ENCODE data around the gene EPS8L2. TPM values are rescaled to one million over a fixed set of nuclear protein-coding genes. Genes with fewer than 3 reads are reported as not detected.
"Not testable (repeated sequence)": the region's sequence is repeated elsewhere in the genome, so short reads cannot be mapped to it uniquely, and the experiment has no call there.

EPS8L2 gene
- total RNA-seq, 1 experiment from 2014 or later = 3.7 TPM

DNA sequence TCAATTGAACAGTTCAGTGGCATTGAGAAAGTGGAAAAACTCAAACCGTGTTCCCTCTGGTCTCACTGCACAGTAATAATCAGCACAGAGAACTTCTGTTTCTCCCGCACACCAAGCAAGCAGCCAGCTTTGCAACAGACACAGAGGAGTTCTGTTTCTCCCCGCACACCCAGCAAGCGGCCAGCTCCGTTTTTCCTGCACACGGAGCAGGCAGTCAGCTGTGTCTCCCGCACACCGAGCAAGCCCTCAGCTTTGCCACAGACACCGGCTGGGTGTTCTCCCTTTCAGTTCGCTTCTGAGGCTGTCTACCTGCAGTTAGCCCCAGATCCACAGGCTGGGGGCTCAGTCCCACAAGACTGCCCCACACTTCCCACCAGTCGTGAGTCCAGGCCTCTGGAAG lies 31.3 kb downstream of the EPS8L2 start:
- no peaks in the 10 kb centered on the region for H3K27me3 ChIP-seq (ENCODE audit: control insufficient read depth, insufficient read depth, low read length)
- DNase-seq = no peak
- H3K4me3 ChIP-seq (ENCODE audit: insufficient read depth, low read depth, low read length) = no peak overlapping the region
- H3K36me3 ChIP-seq (replicated peaks; ENCODE audit: control insufficient read depth, insufficient read depth, low read length) = no peaks in the 10 kb centered on the region

DNA sequence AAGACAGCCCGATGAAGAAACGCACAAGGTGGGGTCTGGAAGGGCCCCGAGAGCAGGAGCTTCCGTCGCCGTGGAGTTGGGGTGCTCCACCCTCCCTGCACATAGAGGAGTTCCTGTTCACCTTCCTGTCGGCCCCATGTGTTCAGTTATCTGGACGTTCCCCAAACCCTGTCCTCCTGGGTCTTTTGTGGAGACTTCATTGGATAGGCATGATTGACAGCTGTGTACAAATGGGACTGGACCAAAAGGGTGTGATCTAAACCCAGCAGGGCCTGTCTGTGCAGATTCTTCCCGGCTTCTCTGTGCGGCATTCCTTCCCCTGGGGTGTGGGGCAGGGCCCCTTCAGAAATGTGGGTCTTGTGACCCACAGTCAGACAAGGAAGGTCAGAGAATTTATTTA lies 31.9 kb downstream of the EPS8L2 start:
- DNase-seq; H3K27me3 ChIP-seq (ENCODE audit: control insufficient read depth, insufficient read depth, low read length); H3K36me3 ChIP-seq (replicated peaks; ENCODE audit: control insufficient read depth, insufficient read depth, low read length); H3K4me3 ChIP-seq (ENCODE audit: insufficient read depth, low read depth, low read length): not testable (repeated sequence)

DNA sequence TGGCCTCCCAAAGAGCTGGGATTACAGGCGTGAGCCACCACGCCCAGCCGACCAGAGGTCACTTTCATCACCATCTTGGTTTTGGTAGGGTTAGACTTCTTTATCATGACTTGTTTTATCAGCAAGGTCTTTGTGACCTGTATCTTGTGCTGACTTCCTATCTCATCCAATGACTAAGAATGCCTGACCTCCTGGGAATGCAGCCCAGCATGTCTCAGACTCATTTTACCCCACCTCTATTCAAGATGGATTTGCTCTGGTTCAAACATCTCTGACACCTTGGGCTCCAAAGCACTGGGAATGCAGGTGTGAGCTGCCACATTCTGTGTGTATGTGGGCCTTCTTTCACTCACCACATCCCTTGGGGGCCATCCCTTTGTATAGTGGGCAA lies 36.1 kb downstream of the EPS8L2 start:
- no peaks in the 10 kb centered on the region for H3K27me3 ChIP-seq (ENCODE audit: control insufficient read depth, insufficient read depth, low read length)
- no peaks in the 10 kb centered on the region for H3K36me3 ChIP-seq (replicated peaks; ENCODE audit: control insufficient read depth, insufficient read depth, low read length)
- peak; percentile 7 for DNase-seq

DNA sequence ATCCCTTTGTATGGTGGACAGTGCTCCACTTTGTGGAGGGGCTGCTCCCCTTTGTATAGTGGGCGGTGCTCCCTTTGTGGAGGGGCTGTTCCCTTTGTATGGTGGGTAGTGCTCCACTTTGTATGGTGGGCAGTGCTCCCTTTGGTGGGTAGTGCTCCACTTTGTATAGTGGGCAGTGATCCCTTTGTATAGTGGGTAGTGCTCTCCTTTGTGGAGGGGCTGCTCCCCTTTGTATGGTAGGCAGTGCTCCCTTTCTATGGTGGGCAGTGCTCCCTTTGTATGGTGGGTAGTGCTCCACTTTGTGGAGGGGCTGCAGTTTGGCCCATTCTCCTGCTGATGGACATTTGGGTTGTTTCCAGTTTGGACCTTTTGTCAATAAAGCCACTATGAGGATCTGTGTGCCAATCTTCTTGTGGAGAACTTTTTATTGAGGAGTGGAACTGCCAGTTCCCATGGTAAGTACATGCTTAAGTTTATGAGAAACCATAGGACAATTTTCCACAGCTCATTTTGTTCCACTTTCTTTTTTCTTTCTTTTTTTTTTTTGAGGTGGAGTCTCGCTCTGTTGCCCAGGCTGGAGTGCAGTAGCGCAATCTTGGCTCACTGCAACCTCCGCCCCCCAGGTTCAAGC lies 36.7 kb downstream of the EPS8L2 start:
- Histone ChIP-seq H3K27me3 (ENCODE audit: control insufficient read depth, insufficient read depth, low read length) (no peaks in the 10 kb centered on the region), H3K36me3 (replicated peaks; ENCODE audit: control insufficient read depth, insufficient read depth, low read length) (no peaks in the 10 kb centered on the region), H3K4me3 (ENCODE audit: insufficient read depth, low read depth, low read length) (no peak overlapping the region)
- peak; percentile 7 for DNase-seq

More for the DNA sequence above, 36.1 kb downstream of the EPS8L2 start:
- H3K4me3 ChIP-seq (ENCODE audit: insufficient read depth, low read depth, low read length) = no peak overlapping the region

DNA sequence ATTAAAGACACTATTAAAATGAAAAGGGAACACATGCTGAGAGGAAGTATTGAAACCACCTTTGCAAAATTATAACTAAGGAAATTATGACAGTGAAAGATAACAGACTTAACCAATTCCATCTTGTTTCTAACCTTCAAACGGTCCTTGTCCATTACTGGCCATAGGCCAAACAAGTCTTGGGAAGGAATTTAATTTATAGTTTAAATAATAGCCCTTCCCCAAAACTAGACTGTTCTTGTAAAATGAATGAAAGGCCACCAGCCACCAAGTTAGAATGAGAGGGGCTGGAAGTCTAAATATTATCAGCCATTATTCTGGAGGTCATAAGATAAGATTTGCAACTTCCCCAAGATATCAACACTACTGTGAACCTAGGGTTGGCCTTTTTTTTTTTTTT lies 39.4 kb downstream of the EPS8L2 start:
- Histone ChIP-seq H3K4me3 (ENCODE audit: insufficient read depth, low read depth, low read length) (no peak overlapping the region), H3K36me3 (replicated peaks; ENCODE audit: control insufficient read depth, insufficient read depth, low read length) (no peaks in the 10 kb centered on the region; the same call in 1 of the 2 replicates), H3K27me3 (ENCODE audit: control insufficient read depth, insufficient read depth, low read length) (no peaks in the 10 kb centered on the region)
- DNase-seq = no peak

DNA sequence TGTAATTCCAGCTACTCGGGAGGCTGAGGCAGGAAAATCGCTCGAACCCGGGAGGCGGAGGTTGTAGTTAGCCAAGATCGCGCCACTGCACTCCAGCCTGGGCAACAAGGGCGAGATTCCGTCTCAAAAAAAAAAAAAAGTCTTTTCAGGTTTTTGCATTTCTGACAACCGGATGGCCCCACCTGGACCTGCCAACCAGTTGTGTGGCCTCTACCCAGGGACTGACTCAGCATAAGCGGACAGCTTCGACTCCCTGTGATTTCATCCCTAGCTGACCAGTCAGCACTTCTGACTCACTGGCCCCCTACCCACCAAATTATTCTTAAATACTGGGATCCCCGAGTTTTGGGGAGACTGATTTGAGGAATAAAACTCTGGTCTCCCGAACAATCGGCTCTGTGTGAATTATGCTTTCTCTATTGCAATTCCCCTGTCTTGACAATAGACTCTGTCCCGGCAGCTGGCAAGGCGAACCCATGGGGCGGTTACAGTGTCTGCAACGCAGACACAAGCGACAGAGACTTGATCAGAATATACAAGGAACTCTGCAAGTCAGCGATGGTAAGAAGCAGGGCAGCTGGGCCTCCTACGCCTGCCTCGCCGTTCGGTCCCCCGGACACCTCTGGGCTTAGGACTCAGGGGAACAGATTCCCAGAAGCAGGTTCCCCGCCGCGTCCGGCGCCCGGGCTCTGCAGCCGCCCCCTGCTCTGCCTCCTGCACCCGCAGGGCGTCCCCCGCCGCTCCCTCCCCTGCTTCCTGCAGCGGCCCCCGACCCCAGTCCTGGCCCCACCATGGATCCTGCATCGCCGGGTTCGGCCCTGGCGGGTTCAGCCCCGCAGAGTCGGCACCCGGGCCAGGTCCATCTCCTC lies 40.5 kb downstream of the EPS8L2 start:
- DNase-seq = no peak
- Histone ChIP-seq H3K4me3 (ENCODE audit: insufficient read depth, low read depth, low read length) (peak overlapping the region; percentile 95), H3K27me3 (ENCODE audit: control insufficient read depth, insufficient read depth, low read length) (no peaks in the 10 kb centered on the region), H3K36me3 (replicated peaks; ENCODE audit: control insufficient read depth, insufficient read depth, low read length) (no peaks in the 10 kb centered on the region; the same call in 1 of the 2 replicates)

DNA sequence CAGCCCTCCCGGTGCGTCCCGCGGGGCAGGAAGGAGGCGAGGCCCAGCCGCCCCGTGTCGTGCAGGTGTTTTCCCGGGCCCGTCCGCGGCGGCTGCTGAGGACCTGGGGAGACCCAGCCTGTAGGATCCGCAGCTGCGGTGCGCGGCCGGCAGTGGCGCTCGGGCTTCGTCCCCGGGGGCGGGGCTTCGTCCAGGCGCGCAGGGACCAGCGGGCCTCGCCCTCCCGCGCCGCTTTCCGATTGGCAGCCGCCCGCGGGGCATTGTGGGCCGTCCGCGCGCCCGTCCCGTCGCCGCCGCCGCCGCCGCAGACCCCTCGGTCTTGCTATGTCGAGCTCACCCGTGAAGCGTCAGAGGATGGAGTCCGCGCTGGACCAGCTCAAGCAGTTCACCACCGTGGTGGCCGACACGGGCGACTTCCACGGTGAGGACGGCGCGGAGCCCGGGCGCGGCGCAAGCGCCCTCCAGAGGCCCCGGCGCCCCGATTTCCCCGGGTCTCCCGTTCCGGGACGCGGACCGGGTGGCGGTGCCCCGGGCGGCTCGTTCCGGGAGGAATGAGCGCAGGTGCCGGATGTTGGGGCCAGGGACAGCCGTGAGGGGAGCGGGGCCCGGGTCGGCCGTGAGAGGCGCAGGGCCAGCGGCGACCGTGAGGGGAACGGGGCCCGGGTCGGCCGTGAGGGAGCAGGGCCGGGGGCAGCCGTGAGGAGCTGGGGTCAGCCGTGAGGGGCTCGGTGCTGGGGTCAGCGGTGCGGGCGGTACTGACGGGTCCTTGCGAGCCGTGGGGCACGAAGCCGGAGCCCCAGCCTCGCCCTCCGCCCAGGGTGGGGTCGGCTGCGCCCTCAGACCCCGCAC lies 41.4 kb downstream of the EPS8L2 start, which contains the start of gene TALDO1:
TSS of gene TALDO1 (plus strand) at position 307 of the 849 bp plus-strand sequence. CDS start at position 325, 18 bp downstream.
- H3K4me3 ChIP-seq (ENCODE audit: insufficient read depth, low read depth, low read length) = peak within 1 kb of the TSS; percentile 95
- no peaks in the 10 kb centered on the region; the same call in 1 of the 2 replicates for H3K36me3 ChIP-seq (replicated peaks; ENCODE audit: control insufficient read depth, insufficient read depth, low read length)
- H3K27me3 ChIP-seq (ENCODE audit: control insufficient read depth, insufficient read depth, low read length) = no peaks in the 10 kb centered on the region
- DNase-seq = peak; percentile 99

DNA sequence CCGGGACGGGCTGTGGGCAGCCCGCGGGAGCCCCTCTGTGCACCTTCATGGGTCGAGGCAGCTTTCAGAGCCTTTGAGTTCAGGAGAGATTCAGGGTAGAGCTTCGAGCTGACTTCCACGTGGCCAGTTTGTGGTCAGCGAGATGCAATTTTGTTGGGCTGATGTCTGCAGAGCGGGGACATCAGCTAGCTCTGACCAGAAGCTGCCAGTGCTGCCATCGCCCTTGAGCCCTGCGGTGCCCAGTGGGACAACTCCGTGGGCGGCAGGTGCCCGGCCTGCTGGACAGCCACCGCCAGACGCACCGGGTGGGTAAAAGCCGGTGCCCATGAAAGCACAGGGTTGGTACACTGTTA lies 42.0 kb downstream of the EPS8L2 start:
- Histone ChIP-seq H3K36me3 (replicated peaks; ENCODE audit: control insufficient read depth, insufficient read depth, low read length) (peaks cover 2% of the 10 kb centered on the region; the same call in 1 of the 2 replicates), H3K4me3 (ENCODE audit: insufficient read depth, low read depth, low read length) (peak overlapping the region; percentile 95), H3K27me3 (ENCODE audit: control insufficient read depth, insufficient read depth, low read length) (no peaks in the 10 kb centered on the region)
- no peak for DNase-seq

DNA sequence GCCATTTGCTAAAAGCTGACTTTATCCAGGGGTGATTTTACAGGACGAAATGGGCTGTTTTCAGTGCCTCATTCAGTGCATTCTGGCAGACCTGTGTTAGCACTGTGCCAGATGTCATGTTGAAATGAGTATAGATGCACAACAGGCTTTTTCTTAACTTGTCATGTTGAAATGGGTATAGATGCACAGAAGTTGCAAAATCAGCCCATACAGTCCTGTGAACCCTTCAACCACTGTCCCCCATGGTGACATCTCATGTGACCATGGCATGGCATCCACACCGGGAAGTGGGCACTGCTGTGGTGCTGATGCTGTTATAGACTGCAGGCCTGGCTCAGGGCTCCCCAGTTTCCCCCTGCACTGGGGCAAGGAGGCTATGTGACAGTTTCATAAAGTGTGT lies 43.7 kb downstream of the EPS8L2 start:
- DNase-seq = peak; percentile 9
- Histone ChIP-seq H3K27me3 (ENCODE audit: control insufficient read depth, insufficient read depth, low read length) (no peaks in the 10 kb centered on the region), H3K4me3 (ENCODE audit: insufficient read depth, low read depth, low read length) (no peak overlapping the region), H3K36me3 (replicated peaks; ENCODE audit: control insufficient read depth, insufficient read depth, low read length) (peaks cover 2% of the 10 kb centered on the region; the same call in 1 of the 2 replicates)

DNA sequence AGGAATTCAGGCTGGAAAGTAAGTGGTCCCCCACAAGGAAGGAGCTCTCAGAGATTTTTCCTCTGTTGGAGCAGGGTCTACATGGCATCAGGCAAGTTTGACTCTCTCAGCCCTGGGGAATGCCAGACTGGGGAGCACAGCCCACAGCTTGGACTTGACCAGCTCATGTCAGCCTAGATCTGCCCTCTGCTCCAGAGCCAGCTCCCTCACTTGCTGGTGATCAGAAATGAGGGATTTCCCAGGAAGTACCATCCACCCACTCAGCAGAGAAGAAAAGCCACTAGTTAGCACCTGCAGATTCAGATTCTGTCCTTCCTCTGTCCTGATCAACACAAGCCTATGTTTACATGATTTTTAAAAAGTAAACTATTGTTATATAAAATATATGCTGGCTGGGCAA lies 54.2 kb downstream of the EPS8L2 start:
- H3K27me3 ChIP-seq (ENCODE audit: control insufficient read depth, insufficient read depth, low read length) = no peaks in the 10 kb centered on the region
- H3K36me3 ChIP-seq (replicated peaks; ENCODE audit: control insufficient read depth, insufficient read depth, low read length) = peaks cover 50% of the 10 kb centered on the region
- peak; percentile 6 for DNase-seq
- H3K4me3 ChIP-seq (ENCODE audit: insufficient read depth, low read depth, low read length) = no peak overlapping the region

DNA sequence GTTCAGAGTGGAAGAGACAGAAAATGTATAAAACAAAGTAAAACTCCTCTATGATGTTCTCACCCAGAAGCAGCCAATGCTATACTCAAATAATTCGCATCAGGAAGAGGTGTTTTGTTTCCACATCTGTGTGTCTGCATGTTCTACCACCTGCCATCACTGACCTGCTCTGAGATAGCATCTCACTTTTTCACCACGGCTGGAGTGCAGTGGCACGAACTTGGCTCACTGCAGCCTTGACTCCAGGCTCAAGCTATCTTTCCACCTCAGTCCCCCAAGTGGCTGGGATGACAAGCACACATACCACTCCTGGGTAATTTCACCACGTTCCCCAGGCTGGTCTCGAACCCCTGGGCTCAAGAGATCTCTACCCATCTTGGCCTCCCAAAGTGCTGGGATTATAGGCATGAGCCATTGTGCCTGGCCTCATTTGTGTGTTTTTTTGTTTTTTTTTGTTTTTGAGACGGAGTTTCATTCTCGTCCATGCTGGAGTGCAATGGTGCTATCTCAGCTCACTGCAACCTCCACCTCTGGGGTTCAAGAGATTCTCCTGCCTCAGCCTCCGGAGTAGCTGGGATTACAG lies 55.6 kb downstream of the EPS8L2 start:
- H3K27me3 ChIP-seq (ENCODE audit: control insufficient read depth, insufficient read depth, low read length) = no peaks in the 10 kb centered on the region
- peaks cover 46% of the 10 kb centered on the region for H3K36me3 ChIP-seq (replicated peaks; ENCODE audit: control insufficient read depth, insufficient read depth, low read length)
- no peak overlapping the region for H3K4me3 ChIP-seq (ENCODE audit: insufficient read depth, low read depth, low read length)
- peak; percentile 15 for DNase-seq

DNA sequence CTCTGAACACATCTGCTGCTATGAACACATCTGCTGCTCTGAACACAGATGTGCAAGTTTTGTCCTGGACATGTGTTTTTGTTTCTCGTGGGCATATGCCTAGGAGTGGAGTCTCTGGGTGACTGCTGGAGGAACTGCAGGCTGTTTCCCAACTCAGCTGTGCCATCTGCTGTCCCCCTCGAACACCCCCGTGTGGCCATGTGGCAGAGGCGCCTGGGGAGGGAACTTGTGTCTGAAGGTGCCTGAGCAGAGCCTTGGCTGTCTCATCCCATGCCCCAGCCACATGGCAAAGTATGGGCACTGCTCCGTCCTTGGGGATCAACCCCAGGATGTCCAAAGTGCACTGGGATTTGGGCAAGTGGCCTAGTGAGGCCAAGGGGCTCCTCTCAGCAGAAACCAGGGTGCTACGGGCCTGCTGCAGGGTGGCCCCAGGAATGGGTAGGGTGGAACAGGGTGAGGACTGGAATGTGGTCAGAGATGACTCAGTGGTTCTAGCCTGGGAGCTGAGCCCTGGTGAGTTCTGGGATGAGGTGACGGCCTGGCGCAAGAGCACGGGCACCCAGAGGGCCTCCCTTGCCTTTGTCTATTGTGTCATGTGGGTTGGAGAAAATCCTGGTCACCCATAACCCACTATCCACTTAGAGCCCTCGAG lies 56.5 kb downstream of the EPS8L2 start:
- Histone ChIP-seq H3K27me3 (ENCODE audit: control insufficient read depth, insufficient read depth, low read length) (no peaks in the 10 kb centered on the region), H3K4me3 (ENCODE audit: insufficient read depth, low read depth, low read length) (no peak overlapping the region), H3K36me3 (replicated peaks; ENCODE audit: control insufficient read depth, insufficient read depth, low read length) (peaks cover 40% of the 10 kb centered on the region)
- DNase-seq = peak; percentile 79

DNA sequence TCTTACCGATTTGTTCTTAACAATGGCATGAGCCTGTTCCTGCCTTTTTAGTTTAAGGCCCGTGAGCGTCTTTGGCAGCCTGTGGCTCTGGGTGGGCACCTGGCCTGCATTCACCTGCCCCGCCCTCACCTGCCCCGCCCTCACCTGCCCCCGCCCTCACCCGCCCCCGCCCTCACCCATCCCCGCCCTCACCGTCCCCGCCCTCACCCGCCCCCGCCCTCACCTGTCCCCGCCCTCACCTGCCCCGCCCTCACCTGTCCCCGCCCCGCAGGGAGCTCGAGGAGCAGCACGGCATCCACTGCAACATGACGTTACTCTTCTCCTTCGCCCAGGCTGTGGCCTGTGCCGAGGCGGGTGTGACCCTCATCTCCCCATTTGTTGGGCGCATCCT lies 57.0 kb downstream of the EPS8L2 start:
- peak; percentile 97 for DNase-seq
- Histone ChIP-seq H3K36me3 (replicated peaks; ENCODE audit: control insufficient read depth, insufficient read depth, low read length) (peaks cover 38% of the 10 kb centered on the region), H3K4me3 (ENCODE audit: insufficient read depth, low read depth, low read length) (no peak overlapping the region), H3K27me3 (ENCODE audit: control insufficient read depth, insufficient read depth, low read length) (no peaks in the 10 kb centered on the region)
